Activated T-cell treated with anti-CD3 and anti-CD28 coated beads, Interleukin-2, amount 50 U/mL, for 4 hours (primary cell): ENCODE results near the gene KPNA5. TPM values are rescaled to one million over a fixed set of nuclear protein-coding genes. Genes with fewer than 3 reads are reported as not detected.
"Not testable (repeated sequence)": the region's sequence is repeated elsewhere in the genome, so short reads cannot be mapped to it uniquely, and the experiment has no call there.

ENCODE experiments used
- ATAC-seq, 2 donors: fragments of 200-7000 bp; cut with Tn5 transposase; one replicate each; pipeline ENCODE4 v1.10.0; 2021
- DNase-seq: peaks from one replicate; pipeline ENCODE4 v3.0.0-alpha.2; 2020
- H3K27me3 Mint-ChIP-seq: one replicate; pipeline ENCODE4 v1.8.0; 2021; ENCODE audit warnings: low read depth, mixed read lengths
- H3K36me3 Mint-ChIP-seq: one replicate; pipeline ENCODE4 v1.8.0; 2022; ENCODE audit warnings: mixed read lengths; ENCODE audit not compliant: insufficient read depth
- H3K4me1 Mint-ChIP-seq: one replicate; pipeline ENCODE4 v1.8.0; 2021; ENCODE audit warnings: low read depth, mixed read lengths
- H3K4me3 Mint-ChIP-seq: one replicate; pipeline ENCODE4 v1.8.0; 2021; ENCODE audit warnings: mild to moderate bottlenecking, moderate library complexity, mixed read lengths
- H3K9me3 Mint-ChIP-seq: one replicate; pipeline ENCODE4 v1.8.0; 2021; ENCODE audit warnings: mixed read lengths
- total RNA-seq, 3 donors: library from RNA; stranded (reverse); gene quantifications; one replicate each; pipeline ENCODE4 v1.2.1, GENCODE V29; 2021

KPNA5 gene
- total RNA-seq, 3 donors from 2014 or later, result 10.8 to 18.0 (median 12.7) TPM

DNA sequence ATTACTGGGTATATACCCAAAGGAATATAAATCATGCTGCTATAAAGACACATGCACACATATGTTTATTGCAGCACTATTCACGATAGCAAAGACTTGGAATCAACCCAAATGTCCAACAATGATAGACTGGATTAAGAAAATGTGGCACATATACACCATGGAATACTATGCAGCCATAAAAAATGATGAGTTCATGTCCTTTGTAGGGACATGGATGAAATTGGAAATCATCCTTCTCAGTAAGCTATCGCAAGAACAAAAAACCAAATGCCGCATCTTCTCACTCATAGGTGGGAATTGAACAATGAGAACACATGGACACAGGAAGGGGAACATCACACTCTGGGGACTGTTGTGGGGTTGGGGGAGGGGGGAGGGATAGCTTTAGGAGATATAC is 59.5 kb downstream of the KPNA5 start:
- not testable (repeated sequence) for H3K4me3 Mint-ChIP-seq, ATAC-seq, H3K27me3 Mint-ChIP-seq, DNase-seq, H3K4me1 Mint-ChIP-seq
- Mint-ChIP-seq H3K9me3 (peaks cover 51% of the 10 kb centered on the region), H3K36me3 (peaks cover 20% of the 10 kb centered on the region)

DNA sequence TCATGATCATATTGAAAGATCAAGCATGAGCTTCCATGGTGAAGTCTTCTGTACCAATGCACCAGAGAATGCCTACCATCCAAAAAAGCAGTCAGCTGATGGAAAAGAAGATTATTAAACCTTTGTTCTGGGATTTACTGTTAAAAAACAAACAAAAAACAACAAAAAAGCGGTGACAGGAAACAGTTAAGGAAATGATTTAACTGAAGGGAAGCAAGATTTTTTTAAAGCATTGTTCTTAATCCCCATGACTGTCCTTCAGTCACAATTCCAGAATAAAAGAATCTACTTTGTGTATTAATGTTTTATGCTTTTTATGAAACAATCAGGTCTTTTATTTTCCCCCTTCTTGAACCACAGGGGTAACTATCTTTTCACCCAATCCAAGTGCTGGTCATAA is 60.6 kb downstream of the KPNA5 start:
- Mint-ChIP-seq H3K4me3 (no peak overlapping the region), H3K36me3 (peaks cover 10% of the 10 kb centered on the region), H3K4me1 (no peaks in the 10 kb centered on the region), H3K27me3 (no peaks in the 10 kb centered on the region), H3K9me3 (peaks cover 45% of the 10 kb centered on the region)
- ATAC-seq (no peak), DNase-seq (no peak)

DNA sequence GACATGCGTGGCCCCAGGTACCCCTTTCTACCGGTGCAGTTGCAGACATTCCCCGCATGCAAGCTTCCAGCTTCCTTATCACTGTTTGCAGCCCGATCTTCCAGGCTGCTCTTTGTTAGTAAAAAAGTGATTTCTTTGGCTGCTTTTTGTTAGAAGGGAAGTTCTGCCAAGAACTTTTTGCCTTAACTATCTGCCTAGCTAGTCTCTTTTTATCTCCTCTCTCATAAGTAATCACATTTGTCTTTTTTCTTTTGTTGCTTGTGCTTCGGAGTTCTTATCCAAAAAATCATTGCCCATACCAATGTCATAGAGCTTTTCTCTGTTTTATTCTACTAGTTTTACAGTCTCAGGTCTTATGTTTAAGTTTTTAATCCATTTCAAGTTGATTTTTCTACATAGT is 64.2 kb downstream of the KPNA5 start:
- H3K4me1 Mint-ChIP-seq, result no peaks in the 10 kb centered on the region
- peaks cover 27% of the 10 kb centered on the region for H3K9me3 Mint-ChIP-seq
- H3K4me3 Mint-ChIP-seq, result no peak overlapping the region
- ATAC-seq, result no peak
- no peak for DNase-seq
- no peaks in the 10 kb centered on the region for H3K27me3 Mint-ChIP-seq
- no peaks in the 10 kb centered on the region for H3K36me3 Mint-ChIP-seq

DNA sequence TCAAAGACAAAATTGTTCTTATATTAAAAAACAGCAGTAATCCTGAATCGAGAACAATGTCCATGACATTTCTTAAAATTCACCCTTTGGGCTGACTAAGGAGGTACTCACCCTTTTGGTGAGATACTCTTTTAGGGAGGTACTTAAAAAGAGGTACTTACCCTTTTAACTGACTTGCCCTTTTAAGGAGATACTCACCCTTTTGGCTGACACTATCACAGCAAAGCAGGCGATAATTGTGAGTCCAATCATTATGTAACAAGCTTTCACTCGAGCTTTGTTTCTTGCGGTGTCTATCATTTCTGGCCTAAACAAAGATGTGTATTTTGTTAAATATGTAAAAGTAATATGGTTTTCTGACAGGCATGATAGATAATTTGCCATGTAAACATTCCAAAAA is 80.8 kb downstream of the KPNA5 start:
- Mint-ChIP-seq H3K4me1 (peaks cover 14% of the 10 kb centered on the region), H3K4me3 (no peak overlapping the region), H3K9me3 (no peaks in the 10 kb centered on the region), H3K27me3 (peaks cover 39% of the 10 kb centered on the region), H3K36me3 (no peaks in the 10 kb centered on the region)
- ATAC-seq (peak in 1 of 2 donors; percentile 61), DNase-seq (no peak)

DNA sequence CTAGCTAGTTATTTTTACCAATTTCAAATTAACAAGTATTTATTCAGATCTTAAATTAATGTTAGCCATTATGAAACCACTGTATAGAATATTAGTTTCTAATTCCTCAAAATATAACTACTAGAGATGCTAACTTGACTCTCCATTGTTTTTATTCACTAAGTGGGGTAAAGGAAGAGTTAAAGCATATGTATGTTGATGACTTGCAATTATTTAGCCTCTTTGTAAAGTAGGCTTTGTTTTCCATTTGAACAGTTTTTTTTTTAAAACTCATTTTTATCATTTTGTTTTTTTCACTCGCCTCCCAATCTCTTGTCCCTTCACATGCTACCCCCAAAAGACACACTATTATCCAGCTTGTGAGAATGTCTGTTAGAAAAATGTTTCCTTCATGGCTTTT is 81.2 kb downstream of the KPNA5 start:
- Mint-ChIP-seq H3K9me3 (no peaks in the 10 kb centered on the region), H3K4me1 (peaks cover 14% of the 10 kb centered on the region), H3K27me3 (peaks cover 43% of the 10 kb centered on the region), H3K4me3 (no peak overlapping the region), H3K36me3 (no peaks in the 10 kb centered on the region)
- no peak for DNase-seq
- no peak for ATAC-seq

DNA sequence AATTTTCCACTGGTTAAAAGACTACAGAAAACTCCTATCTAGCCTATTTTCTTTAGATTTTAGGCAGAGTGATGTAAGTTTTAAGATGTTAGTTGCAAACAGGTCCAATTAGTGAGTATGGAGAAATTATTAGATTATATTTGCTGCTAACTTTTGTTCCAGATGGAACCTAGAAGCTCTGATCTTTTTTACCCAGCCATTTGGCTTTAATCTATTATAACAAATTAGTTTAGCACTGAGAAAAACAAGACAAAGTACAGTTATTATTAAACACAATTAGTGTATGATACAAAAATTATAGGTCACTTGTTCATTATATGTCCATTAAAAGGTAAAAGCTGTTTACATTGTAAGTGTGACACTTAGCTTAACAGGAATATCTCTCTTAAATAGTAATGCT is 82.0 kb downstream of the KPNA5 start:
- no peak overlapping the region for H3K4me3 Mint-ChIP-seq
- ATAC-seq, result no peak
- no peak for DNase-seq
- peaks cover 46% of the 10 kb centered on the region for H3K27me3 Mint-ChIP-seq
- no peaks in the 10 kb centered on the region for H3K36me3 Mint-ChIP-seq
- peaks cover 14% of the 10 kb centered on the region for H3K4me1 Mint-ChIP-seq
- H3K9me3 Mint-ChIP-seq, result no peaks in the 10 kb centered on the region

DNA sequence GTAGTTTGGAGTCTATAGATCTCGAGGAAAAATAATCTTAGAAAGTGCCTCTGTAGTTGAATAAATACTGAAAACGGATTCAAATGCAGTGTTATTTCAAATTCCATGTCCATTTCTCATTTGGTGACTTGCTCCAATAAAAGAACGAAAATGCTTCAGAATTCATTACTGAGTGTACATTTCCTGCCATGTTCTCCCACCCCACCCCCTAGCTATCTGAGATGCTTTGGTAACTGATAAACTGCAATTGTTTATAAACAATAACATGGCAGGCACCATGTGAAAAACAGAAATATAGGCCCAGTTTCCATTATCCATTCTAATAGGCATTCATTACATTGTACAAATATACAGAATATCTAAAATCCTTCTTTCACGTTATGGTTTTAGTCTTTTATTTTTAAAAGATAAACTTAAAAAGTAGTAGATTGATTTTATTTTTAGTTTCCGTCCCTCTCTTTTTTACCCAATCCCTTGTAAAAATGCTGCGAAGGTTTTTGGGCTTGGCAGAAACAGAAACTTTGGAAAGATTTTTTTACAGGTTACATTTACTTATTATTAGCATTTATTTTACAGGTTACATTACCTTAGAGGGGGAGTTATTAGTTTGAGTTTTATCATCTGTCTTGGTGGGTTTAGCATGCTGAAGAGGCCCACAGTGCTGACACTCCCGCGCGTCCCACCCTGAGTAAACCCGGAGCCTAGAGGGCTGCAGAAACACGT is 83.1 kb downstream of the KPNA5 start:
- ATAC-seq (no peak), DNase-seq (no peak)
- Mint-ChIP-seq H3K9me3 (no peaks in the 10 kb centered on the region), H3K27me3 (peaks cover 52% of the 10 kb centered on the region), H3K36me3 (no peaks in the 10 kb centered on the region), H3K4me3 (no peak overlapping the region), H3K4me1 (peaks cover 14% of the 10 kb centered on the region)

DNA sequence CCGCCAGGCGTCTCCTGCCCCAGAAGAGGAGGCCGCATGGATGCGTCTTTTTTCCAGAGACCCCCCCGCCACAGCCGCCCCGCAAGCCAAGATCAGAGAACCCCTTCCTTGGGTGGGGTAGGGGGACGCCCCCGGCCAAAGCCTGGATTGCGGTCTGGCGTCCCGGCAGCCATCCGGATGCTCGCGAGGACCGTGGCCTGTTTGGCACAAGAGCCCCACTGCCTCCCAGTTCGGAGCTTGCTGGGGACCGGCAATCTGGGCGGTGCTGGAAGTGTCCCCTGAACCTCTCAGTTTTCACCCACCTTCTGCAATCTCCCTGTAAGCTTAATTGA is 83.6 kb downstream of the KPNA5 start:
- DNase-seq (no peak), ATAC-seq (peak in 1 of 2 donors; percentile 38)
- Mint-ChIP-seq H3K36me3 (no peaks in the 10 kb centered on the region), H3K4me3 (no peak overlapping the region), H3K9me3 (no peaks in the 10 kb centered on the region), H3K4me1 (peaks cover 14% of the 10 kb centered on the region), H3K27me3 (peaks cover 51% of the 10 kb centered on the region)

DNA sequence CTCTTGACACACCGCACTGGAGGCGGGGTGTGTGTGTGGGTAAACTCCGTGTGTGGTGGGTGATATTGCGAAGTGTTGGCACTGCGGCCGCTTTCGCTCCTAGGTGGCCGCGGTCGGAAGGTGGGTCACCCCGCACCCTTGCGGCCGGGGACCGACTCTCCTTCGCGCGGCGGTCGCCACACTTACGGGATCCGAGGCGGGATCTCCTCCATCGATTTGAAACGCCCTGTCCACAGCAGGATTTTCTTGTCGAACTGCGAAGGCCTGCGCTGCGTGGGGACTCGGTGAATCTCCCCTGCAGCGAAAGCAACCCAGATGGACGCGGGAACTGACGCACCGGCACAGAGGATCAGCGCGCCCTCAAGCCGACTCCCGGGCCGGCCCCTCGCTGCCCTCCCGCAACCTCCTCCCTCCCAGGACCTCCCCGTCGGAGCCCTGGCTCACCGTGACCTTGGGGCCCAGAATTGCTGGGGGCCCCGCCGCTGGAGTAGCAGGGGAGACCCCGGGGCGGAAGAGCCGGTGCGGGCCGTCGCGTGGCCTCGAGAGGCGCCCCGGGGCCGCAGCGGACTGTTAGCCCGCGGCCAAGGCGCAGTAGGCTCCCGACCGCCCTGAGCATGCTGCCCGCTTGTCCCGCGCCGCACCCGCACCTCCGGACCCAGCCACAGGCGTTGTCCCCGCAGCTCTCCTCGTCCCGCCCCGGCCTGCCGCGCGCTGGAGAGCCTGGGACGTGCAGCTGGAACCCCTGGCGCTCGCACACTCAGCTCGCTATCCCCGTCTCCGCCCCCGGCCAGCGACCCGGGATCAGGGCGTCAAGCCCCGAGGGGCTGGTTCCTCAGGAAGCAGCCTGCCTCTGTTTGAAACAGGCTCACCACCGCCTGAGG is 84.2 kb downstream of the KPNA5 start, which contains the start of gene FAM162B:
FAM162B (minus strand) TSS at position 759 of the 881 bp plus-strand sequence; CDS start at position 616, 143 bp downstream.
- ATAC-seq (peak; percentile 50 to 52), DNase-seq (no peak)
- peaks cover 14% of the 10 kb centered on the region for H3K4me1 Mint-ChIP-seq
- no peaks in the 10 kb centered on the region for H3K9me3 Mint-ChIP-seq
- H3K36me3 Mint-ChIP-seq, result no peaks in the 10 kb centered on the region
- H3K27me3 Mint-ChIP-seq, result peaks cover 47% of the 10 kb centered on the region
- H3K4me3 Mint-ChIP-seq, result peak within 1 kb of the TSS; percentile 71

DNA sequence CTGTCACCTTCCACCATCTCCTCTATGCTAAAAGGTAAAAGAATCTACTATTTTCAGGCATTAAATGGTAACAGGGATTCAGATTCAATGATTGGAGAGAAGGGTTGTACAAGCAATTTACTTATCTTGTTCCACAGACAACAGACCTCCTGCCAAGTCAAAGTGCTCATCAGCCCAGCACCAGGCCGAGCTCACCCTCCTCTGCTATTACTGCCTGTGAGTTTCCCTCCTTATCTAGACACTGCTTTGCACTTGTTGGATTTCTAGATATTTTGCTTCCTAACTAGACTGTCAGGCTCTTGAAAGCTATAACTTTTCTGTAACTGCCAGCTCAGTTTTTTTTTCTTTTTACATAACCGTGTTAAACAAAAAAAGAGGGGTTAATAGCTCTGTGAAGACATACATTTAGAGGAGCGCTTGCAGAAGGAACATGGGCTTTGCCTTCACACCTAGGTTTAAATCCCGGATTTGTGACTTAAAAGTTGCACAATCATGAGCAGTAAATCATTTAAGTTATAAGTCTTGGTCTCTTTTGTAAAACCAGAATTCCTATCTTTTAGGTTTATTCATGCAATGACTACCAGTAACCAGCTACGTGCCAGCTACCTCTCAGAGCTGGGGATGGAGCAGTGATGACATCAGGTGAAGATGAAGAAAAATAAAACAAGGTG is 85.6 kb downstream of the KPNA5 start:
- no peak for ATAC-seq
- Mint-ChIP-seq H3K9me3 (no peaks in the 10 kb centered on the region), H3K4me1 (peaks cover 14% of the 10 kb centered on the region), H3K27me3 (peaks cover 55% of the 10 kb centered on the region), H3K4me3 (no peak overlapping the region), H3K36me3 (no peaks in the 10 kb centered on the region)
- no peak for DNase-seq

DNA sequence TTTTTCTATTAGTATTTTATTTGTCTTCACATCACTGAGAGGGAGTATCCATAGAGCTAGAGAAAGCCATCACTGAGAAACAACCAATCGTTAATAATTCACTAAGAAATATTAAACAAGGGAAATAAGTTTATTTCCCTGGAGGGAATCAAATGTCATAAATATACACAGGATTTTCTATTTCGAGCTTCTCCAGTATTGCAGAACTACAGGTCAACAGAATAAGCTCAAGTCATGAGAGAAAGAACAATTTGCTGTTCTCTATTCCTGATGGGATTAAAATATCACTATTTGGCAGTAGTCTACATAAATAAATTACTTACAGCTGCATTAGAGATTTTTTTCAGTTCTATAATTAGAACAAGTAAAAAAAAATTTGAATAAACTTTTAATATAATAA is 86.7 kb downstream of the KPNA5 start:
- Mint-ChIP-seq H3K4me1 (peaks cover 14% of the 10 kb centered on the region), H3K36me3 (no peaks in the 10 kb centered on the region), H3K27me3 (peaks cover 58% of the 10 kb centered on the region), H3K9me3 (no peaks in the 10 kb centered on the region), H3K4me3 (no peak overlapping the region)
- ATAC-seq (no peak), DNase-seq (no peak)

DNA sequence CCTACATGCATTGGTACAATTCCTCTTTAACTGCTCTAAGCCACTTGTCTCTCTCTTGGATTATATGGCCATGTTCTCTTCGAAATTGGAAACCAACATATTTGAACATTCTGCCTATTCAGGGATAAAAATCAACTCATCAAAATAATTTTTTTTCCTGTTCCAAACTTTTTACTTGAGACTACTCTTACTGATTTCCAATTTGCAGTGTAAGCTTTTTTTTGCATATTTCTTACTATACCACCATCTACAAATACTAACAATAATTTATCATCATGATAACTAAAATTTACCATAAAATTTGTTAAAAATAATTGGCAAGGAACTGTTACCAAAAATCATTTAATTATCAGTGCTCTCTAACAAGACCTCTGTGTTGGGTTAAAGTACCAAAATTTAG is 91.4 kb downstream of the KPNA5 start:
- no peak overlapping the region for H3K4me3 Mint-ChIP-seq
- H3K4me1 Mint-ChIP-seq, result no peaks in the 10 kb centered on the region
- no peaks in the 10 kb centered on the region for H3K36me3 Mint-ChIP-seq
- peaks cover 23% of the 10 kb centered on the region for H3K27me3 Mint-ChIP-seq
- no peaks in the 10 kb centered on the region for H3K9me3 Mint-ChIP-seq
- no peak for DNase-seq
- ATAC-seq, result no peak

DNA sequence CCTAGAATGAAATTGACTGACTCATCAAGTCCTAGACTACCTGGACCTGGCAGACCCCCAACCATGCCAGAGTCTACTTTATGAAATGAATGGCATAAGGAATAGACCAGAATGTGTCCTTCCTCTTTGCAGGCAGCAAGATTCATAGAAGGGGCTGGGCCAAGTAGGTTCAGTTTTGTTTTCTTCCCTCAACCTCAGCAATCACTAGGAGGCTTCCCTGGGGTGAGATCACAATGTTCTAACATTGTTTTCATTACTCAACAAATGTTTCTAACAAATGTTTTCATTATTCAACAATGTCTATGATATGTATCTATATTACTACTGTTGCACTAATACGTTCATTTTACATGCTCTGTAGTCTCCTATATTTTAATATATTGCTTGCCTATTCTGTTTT is 92.9 kb downstream of the KPNA5 start:
- DNase-seq (no peak), ATAC-seq (no peak)
- no peaks in the 10 kb centered on the region for H3K4me1 Mint-ChIP-seq
- no peaks in the 10 kb centered on the region for H3K36me3 Mint-ChIP-seq
- H3K27me3 Mint-ChIP-seq, result peaks cover 18% of the 10 kb centered on the region
- no peaks in the 10 kb centered on the region for H3K9me3 Mint-ChIP-seq
- no peak overlapping the region for H3K4me3 Mint-ChIP-seq

DNA sequence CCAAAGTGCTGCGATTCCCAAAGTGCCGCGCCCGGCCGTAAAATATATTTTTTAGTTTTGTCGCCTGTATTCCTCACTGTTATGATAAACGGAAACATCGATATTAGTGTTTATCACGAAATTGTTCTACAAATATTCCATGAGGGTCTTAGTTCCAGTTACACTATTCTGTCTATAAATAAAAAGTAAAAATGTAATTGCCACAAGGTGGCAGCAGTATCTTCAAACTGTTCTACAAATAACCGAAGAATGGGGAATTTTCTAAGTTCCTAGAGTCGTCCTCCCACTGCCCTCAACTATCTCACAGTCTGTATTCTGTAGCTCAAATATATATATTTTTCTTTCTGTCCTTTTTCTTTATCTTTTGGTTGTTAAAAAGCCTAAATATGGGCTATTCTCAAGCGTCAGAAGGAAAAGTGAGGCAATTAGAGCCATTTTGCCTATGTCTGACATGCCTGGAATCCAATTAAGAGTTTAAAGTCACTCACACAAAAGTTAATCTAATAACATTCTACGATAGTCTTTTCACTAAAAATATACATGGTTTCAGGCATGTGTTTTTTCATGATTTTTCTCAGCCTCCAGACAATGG is 98.7 kb downstream of the KPNA5 start:
- H3K4me3 Mint-ChIP-seq, result no peak overlapping the region
- peaks cover 9% of the 10 kb centered on the region for H3K27me3 Mint-ChIP-seq
- no peaks in the 10 kb centered on the region for H3K9me3 Mint-ChIP-seq
- H3K36me3 Mint-ChIP-seq, result no peaks in the 10 kb centered on the region
- DNase-seq (no peak), ATAC-seq (no peak)
- H3K4me1 Mint-ChIP-seq, result no peaks in the 10 kb centered on the region
